ENCODE results near the gene CHST11.

GRCh38 chr12:104569346-104570173 lies 112.8 kb downstream of the CHST11 start:
- TF ChIP-seq, protein P1, sequence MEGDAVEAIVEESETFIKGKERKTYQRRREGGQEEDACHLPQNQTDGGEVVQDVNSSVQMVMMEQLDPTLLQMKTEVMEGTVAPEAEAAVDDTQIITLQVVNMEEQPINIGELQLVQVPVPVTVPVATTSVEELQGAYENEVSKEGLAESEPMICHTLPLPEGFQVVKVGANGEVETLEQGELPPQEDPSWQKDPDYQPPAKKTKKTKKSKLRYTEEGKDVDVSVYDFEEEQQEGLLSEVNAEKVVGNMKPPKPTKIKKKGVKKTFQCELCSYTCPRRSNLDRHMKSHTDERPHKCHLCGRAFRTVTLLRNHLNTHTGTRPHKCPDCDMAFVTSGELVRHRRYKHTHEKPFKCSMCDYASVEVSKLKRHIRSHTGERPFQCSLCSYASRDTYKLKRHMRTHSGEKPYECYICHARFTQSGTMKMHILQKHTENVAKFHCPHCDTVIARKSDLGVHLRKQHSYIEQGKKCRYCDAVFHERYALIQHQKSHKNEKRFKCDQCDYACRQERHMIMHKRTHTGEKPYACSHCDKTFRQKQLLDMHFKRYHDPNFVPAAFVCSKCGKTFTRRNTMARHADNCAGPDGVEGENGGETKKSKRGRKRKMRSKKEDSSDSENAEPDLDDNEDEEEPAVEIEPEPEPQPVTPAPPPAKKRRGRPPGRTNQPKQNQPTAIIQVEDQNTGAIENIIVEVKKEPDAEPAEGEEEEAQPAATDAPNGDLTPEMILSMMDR (conservative IDR thresholded peaks at IDR 0.05; ENCODE audit: low read depth, low read length) = no peak
- TF ChIP-seq RFX5 (IDR thresholded peaks at IDR 0.05; ENCODE audit: low read depth, low read length) (no peak), POLR2A (IDR thresholded peaks at IDR 0.05; ENCODE audit: low read depth, low read length) (no peak), SMC3 (IDR thresholded peaks at IDR 0.05; ENCODE audit: low read depth, low read length) (no peak), NFE2L2 (IDR thresholded peaks at IDR 0.05; ENCODE audit: low read depth, low read length) (no peak), CEBPB (IDR thresholded peaks at IDR 0.05; ENCODE audit: low read depth, low read length) (no peak), CHD1 (IDR thresholded peaks at IDR 0.05; ENCODE audit: low read depth, low read length) (no peak), USF2 (IDR thresholded peaks at IDR 0.05; ENCODE audit: low read depth, low read length) (no peak), MXI1 (IDR thresholded peaks at IDR 0.05; ENCODE audit: borderline replicate concordance, low read depth, low read length) (no peak), RAD21 (IDR thresholded peaks at IDR 0.05; ENCODE audit: low read length) (no peak), MAFK (IDR thresholded peaks at IDR 0.05; ENCODE audit: low read depth, low read length) (no peak), MAZ (IDR thresholded peaks at IDR 0.05; ENCODE audit: borderline replicate concordance, low read depth, low read length) (no peak)
- TF ChIP-seq, protein P2, sequence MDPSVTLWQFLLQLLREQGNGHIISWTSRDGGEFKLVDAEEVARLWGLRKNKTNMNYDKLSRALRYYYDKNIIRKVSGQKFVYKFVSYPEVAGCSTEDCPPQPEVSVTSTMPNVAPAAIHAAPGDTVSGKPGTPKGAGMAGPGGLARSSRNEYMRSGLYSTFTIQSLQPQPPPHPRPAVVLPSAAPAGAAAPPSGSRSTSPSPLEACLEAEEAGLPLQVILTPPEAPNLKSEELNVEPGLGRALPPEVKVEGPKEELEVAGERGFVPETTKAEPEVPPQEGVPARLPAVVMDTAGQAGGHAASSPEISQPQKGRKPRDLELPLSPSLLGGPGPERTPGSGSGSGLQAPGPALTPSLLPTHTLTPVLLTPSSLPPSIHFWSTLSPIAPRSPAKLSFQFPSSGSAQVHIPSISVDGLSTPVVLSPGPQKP (IDR thresholded peaks at IDR 0.05; ENCODE audit: borderline replicate concordance, low read depth, low read length) = no peak
